ENCODE data around the gene GREB1L.
A peak's percentile ranks its signal among the peaks of the same experiment; 100 is the strongest.

Gene GREB1L

GRCh38 chr18:21486905-21487437, 244.9 kb downstream of the GREB1L start:
- Mint-ChIP-seq H3K9me3 (no peaks in the 10 kb centered on the region), H3K36me3 (no peaks in the 10 kb centered on the region), H3K27ac (no peak overlapping the region), H3K4me1 (no peaks in the 10 kb centered on the region), H3K27me3 (peaks cover 1% of the 10 kb centered on the region), H3K4me3 (no peak overlapping the region)

- Mint-ChIP-seq H3K36me3 (no peaks in the 10 kb centered on the region), H3K9me3 (no peaks in the 10 kb centered on the region), H3K4me3 (no peak overlapping the region), H3K27ac (no peak overlapping the region), H3K4me1 (no peaks in the 10 kb centered on the region), H3K27me3 (peaks cover 1% of the 10 kb centered on the region)
These were observed 247.2 kb downstream of the GREB1L start for GRCh38 chr18:21489119-21489750.

- H3K36me3 Mint-ChIP-seq = no peaks in the 10 kb centered on the region
- no peak overlapping the region for H3K4me3 Mint-ChIP-seq
- no peaks in the 10 kb centered on the region for H3K4me1 Mint-ChIP-seq
- no peaks in the 10 kb centered on the region for H3K9me3 Mint-ChIP-seq
- H3K27ac Mint-ChIP-seq = peak overlapping the region; percentile 55
- H3K27me3 Mint-ChIP-seq = peaks cover 1% of the 10 kb centered on the region
These were observed 248.0 kb downstream of the GREB1L start for GRCh38 chr18:21489919-21490495.

GRCh38 chr18:21490748-21491147, 248.7 kb downstream of the GREB1L start:
- Mint-ChIP-seq H3K36me3 (no peaks in the 10 kb centered on the region), H3K27ac (no peak overlapping the region), H3K4me3 (no peak overlapping the region), H3K27me3 (peaks cover 1% of the 10 kb centered on the region), H3K4me1 (no peaks in the 10 kb centered on the region), H3K9me3 (no peaks in the 10 kb centered on the region)

- no peaks in the 10 kb centered on the region for H3K36me3 Mint-ChIP-seq
- no peaks in the 10 kb centered on the region for H3K27me3 Mint-ChIP-seq
- H3K9me3 Mint-ChIP-seq = no peaks in the 10 kb centered on the region
- no peak overlapping the region for H3K4me3 Mint-ChIP-seq
- H3K4me1 Mint-ChIP-seq = no peaks in the 10 kb centered on the region
- H3K27ac Mint-ChIP-seq = no peak overlapping the region
These were observed 254.3 kb downstream of the GREB1L start for GRCh38 chr18:21496277-21496835.

- H3K36me3 Mint-ChIP-seq = no peaks in the 10 kb centered on the region
- H3K27ac Mint-ChIP-seq = no peak overlapping the region
- H3K9me3 Mint-ChIP-seq = no peaks in the 10 kb centered on the region
- no peaks in the 10 kb centered on the region for H3K27me3 Mint-ChIP-seq
- no peak overlapping the region for H3K4me3 Mint-ChIP-seq
- no peaks in the 10 kb centered on the region for H3K4me1 Mint-ChIP-seq
These were observed 258.0 kb downstream of the GREB1L start for GRCh38 chr18:21499997-21500396.

GRCh38 chr18:21502661-21503060, 260.6 kb downstream of the GREB1L start:
- no peak overlapping the region for H3K4me3 Mint-ChIP-seq
- H3K9me3 Mint-ChIP-seq = no peaks in the 10 kb centered on the region
- H3K27ac Mint-ChIP-seq = no peak overlapping the region
- no peaks in the 10 kb centered on the region for H3K4me1 Mint-ChIP-seq
- no peaks in the 10 kb centered on the region for H3K36me3 Mint-ChIP-seq
- no peaks in the 10 kb centered on the region for H3K27me3 Mint-ChIP-seq

GRCh38 chr18:21507913-21508701, 266.1 kb downstream of the GREB1L start:
- H3K27ac Mint-ChIP-seq = no peak overlapping the region
- H3K27me3 Mint-ChIP-seq = no peaks in the 10 kb centered on the region
- peaks cover 10% of the 10 kb centered on the region for H3K36me3 Mint-ChIP-seq
- H3K9me3 Mint-ChIP-seq = no peaks in the 10 kb centered on the region
- no peak overlapping the region for H3K4me3 Mint-ChIP-seq
- H3K4me1 Mint-ChIP-seq = no peaks in the 10 kb centered on the region

- H3K4me1 Mint-ChIP-seq = no peaks in the 10 kb centered on the region
- peaks cover 17% of the 10 kb centered on the region for H3K36me3 Mint-ChIP-seq
- H3K27ac Mint-ChIP-seq = no peak overlapping the region
- H3K27me3 Mint-ChIP-seq = no peaks in the 10 kb centered on the region
- no peak overlapping the region for H3K4me3 Mint-ChIP-seq
- H3K9me3 Mint-ChIP-seq = no peaks in the 10 kb centered on the region
These were observed 267.0 kb downstream of the GREB1L start for GRCh38 chr18:21509062-21509461.

GRCh38 chr18:21513292-21513691, 271.3 kb downstream of the GREB1L start:
- H3K36me3 Mint-ChIP-seq = peaks cover 25% of the 10 kb centered on the region
- no peak overlapping the region for H3K27ac Mint-ChIP-seq
- no peak overlapping the region for H3K4me3 Mint-ChIP-seq
- H3K27me3 Mint-ChIP-seq = no peaks in the 10 kb centered on the region
- no peaks in the 10 kb centered on the region for H3K9me3 Mint-ChIP-seq
- no peaks in the 10 kb centered on the region for H3K4me1 Mint-ChIP-seq

- H3K27ac Mint-ChIP-seq = no peak overlapping the region
- H3K36me3 Mint-ChIP-seq = peaks cover 25% of the 10 kb centered on the region
- no peaks in the 10 kb centered on the region for H3K4me1 Mint-ChIP-seq
- H3K4me3 Mint-ChIP-seq = no peak overlapping the region
- no peaks in the 10 kb centered on the region for H3K9me3 Mint-ChIP-seq
- H3K27me3 Mint-ChIP-seq = no peaks in the 10 kb centered on the region
These were observed 271.7 kb downstream of the GREB1L start for GRCh38 chr18:21513741-21514140.

- Mint-ChIP-seq H3K27me3 (no peaks in the 10 kb centered on the region), H3K27ac (no peak overlapping the region), H3K4me3 (no peak overlapping the region), H3K36me3 (peaks cover 21% of the 10 kb centered on the region), H3K4me1 (no peaks in the 10 kb centered on the region), H3K9me3 (no peaks in the 10 kb centered on the region)
These were observed 280.5 kb downstream of the GREB1L start for GRCh38 chr18:21522530-21522929.

GRCh38 chr18:21525916-21526315, 283.9 kb downstream of the GREB1L start:
- Mint-ChIP-seq H3K9me3 (no peaks in the 10 kb centered on the region), H3K4me1 (no peaks in the 10 kb centered on the region), H3K4me3 (no peak overlapping the region), H3K27ac (no peak overlapping the region), H3K36me3 (peaks cover 18% of the 10 kb centered on the region), H3K27me3 (no peaks in the 10 kb centered on the region)

GRCh38 chr18:21526463-21526862, 284.4 kb downstream of the GREB1L start:
- Mint-ChIP-seq H3K4me3 (no peak overlapping the region), H3K4me1 (no peaks in the 10 kb centered on the region), H3K36me3 (peaks cover 15% of the 10 kb centered on the region), H3K27me3 (no peaks in the 10 kb centered on the region), H3K27ac (no peak overlapping the region), H3K9me3 (no peaks in the 10 kb centered on the region)

GRCh38 chr18:21534327-21534726, 292.3 kb downstream of the GREB1L start:
- H3K4me1 Mint-ChIP-seq = no peaks in the 10 kb centered on the region
- peaks cover 5% of the 10 kb centered on the region for H3K36me3 Mint-ChIP-seq
- no peaks in the 10 kb centered on the region for H3K27me3 Mint-ChIP-seq
- no peak overlapping the region for H3K4me3 Mint-ChIP-seq
- no peaks in the 10 kb centered on the region for H3K9me3 Mint-ChIP-seq
- no peak overlapping the region for H3K27ac Mint-ChIP-seq

GRCh38 chr18:21538230-21538629, 296.2 kb downstream of the GREB1L start:
- Mint-ChIP-seq H3K27ac (no peak overlapping the region), H3K27me3 (no peaks in the 10 kb centered on the region), H3K9me3 (no peaks in the 10 kb centered on the region), H3K4me3 (no peak overlapping the region), H3K4me1 (peaks cover 4% of the 10 kb centered on the region), H3K36me3 (peaks cover 2% of the 10 kb centered on the region)
